ENCODE measurements around the gene CORIN. TPM values are rescaled to one million over a fixed set of nuclear protein-coding genes. Genes with fewer than 3 reads are reported as not detected.

CORIN gene
- total RNA-seq, 2 donors from 2014 or later, result 0.15 to 0.50 TPM

DNA sequence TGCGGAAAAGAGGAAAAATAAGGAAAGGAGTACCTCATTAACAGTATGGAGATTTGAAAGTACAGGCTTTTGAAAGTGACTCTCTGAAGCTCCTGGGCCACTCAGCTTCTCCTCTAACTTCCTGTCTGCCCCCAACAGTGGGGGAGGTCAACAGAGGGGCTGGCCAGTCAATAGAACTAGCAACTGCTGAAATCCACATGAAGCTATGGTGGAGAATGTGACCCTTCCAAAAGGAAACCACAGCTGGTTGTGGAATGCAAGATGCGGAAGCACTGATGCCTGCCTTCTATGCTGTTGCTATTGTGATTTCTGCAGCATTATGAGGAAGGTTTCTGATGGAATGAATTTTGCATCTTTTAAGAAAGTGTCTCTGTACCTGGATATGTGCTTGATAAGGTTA lies 2.4 kb downstream of the CORIN start:
- Histone ChIP-seq H3K9ac (ENCODE audit: low read depth in 2 of 2, low read length in 2 of 2) (no peak overlapping the region), H3K9me3 (no peaks in the 10 kb centered on the region), H3K4me3 (no peak overlapping the region), H3K27me3 (no peaks in the 10 kb centered on the region), H3K36me3 (no peaks in the 10 kb centered on the region), H3K27ac (no peak overlapping the region), H3K4me1 (no peaks in the 10 kb centered on the region)
- DNase-seq, result no peak
- intact Hi-C loops (cut with DNase I), result loop anchor here (10.0 kb wide), 1 partner anchor 151 kb away; no protein-coding TSS in a partner anchor
- TF ChIP-seq CTCF (IDR thresholded peaks at IDR 0.05), result no peak

DNA sequence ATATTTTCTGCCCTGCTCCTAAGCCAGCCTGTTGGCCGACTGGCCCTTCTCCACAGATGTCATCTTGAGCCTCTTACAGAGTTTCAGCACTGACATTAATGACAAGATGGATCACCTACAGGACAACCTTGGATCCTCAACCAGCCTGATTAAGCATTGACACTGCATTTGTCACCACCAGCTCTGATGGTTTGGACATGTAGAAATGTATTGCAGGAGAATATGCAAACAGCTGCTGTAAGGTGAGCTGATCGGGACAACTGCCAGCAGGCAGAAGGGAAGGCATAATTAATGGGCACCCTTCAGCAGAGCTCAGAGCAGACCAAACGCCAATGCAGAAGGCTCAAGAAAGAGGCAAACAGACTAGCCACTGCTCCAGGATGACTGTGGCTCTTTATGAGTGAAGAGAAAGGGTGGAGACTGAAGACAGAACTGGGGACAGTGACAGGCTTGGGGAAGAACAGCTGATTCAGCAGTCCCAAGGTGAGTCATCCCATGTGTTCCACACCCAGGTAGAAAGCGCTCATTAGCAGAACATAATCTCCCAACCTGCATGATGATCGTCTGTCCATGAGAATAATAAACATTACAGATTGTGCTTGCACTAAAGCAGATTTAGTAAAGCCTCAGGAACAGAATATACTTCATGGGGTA lies 6.7 kb downstream of the CORIN start:
- no peaks in the 10 kb centered on the region for H3K9me3 ChIP-seq
- H3K36me3 ChIP-seq, result no peaks in the 10 kb centered on the region
- H3K4me1 ChIP-seq, result no peaks in the 10 kb centered on the region
- no peak overlapping the region for H3K4me3 ChIP-seq
- no peak for DNase-seq
- no peaks in the 10 kb centered on the region for H3K27me3 ChIP-seq
- no peak for TF ChIP-seq CTCF (IDR thresholded peaks at IDR 0.05)
- no peak overlapping the region for H3K9ac ChIP-seq (ENCODE audit: low read depth in 2 of 2, low read length in 2 of 2)
- intact Hi-C loops (cut with DNase I), result loop anchor here (10.0 kb wide), 1 partner anchor 146 kb away; no protein-coding TSS in a partner anchor
- no peak overlapping the region for H3K27ac ChIP-seq

GRCh38 chr4:47830265-47831025 lies 7.4 kb downstream of the CORIN start:
- no peak for DNase-seq
- Histone ChIP-seq H3K4me3 (no peak overlapping the region), H3K9me3 (no peaks in the 10 kb centered on the region), H3K4me1 (no peaks in the 10 kb centered on the region), H3K27me3 (no peaks in the 10 kb centered on the region), H3K36me3 (no peaks in the 10 kb centered on the region), H3K27ac (no peak overlapping the region), H3K9ac (ENCODE audit: low read depth in 2 of 2, low read length in 2 of 2) (no peak overlapping the region)
- no peak for TF ChIP-seq CTCF (IDR thresholded peaks at IDR 0.05)
- intact Hi-C loops (cut with DNase I), result loop anchor here (10.0 kb wide), 1 partner anchor 146 kb away; no protein-coding TSS in a partner anchor

DNA sequence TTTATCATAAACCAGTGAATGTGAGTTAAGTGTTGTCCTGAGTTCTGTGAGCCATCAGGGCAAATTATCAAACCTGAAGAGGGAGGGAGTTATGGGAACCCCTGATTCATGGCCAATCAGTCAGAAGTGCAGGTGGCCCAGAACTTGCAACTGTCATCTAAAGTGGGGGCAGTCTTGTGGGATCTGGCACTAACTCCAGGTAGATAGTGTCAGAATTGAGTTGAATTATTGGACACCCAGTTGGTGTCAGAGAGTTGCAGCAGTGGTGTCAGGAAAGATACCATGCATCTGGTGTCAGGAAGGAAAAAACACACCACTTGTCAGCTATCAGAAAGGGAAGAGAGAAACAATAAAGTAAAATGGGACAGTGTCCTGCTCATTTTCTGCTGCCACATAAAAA lies 8.4 kb downstream of the CORIN start:
- DNase-seq, result no peak
- no peaks in the 10 kb centered on the region for H3K9me3 ChIP-seq

More for the DNA sequence above, 8.4 kb downstream of the CORIN start:
- Histone ChIP-seq H3K27ac (no peak overlapping the region), H3K4me3 (no peak overlapping the region), H3K27me3 (no peaks in the 10 kb centered on the region), H3K9ac (ENCODE audit: low read depth in 2 of 2, low read length in 2 of 2) (no peak overlapping the region), H3K36me3 (no peaks in the 10 kb centered on the region), H3K4me1 (no peaks in the 10 kb centered on the region)
- intact Hi-C loops (cut with DNase I), result no loop called here
- TF ChIP-seq CTCF (IDR thresholded peaks at IDR 0.05), result no peak

Measured in colonic mucosa (tissue), 4 donors.